ENCODE measurements around the gene PACRG.

DNA sequence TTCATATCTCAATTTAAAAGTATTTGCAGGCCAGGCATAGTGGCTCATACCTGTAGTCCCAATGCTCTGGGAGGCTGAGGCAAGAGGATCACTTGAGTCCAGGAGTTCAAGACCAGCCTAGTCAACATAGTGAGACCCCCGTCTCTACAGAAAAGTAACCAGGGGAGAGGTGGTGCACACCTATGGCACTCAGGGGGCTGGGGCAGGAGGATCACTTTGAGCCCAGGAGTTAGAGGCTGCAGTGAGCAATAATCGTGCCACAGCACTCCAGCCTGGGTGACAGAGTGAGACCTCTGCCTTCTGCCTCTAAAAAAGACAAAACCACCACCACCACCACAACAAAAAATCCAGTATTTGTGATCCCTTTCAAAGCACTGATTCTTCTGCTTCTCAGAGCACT lies 501.3 kb downstream of the PACRG start:
- no peak for TF ChIP-seq EZH2phosphoT487 (IDR thresholded peaks at IDR 0.05; ENCODE audit: insufficient read depth, low read depth)
- no peak for TF ChIP-seq EZH2 (IDR thresholded peaks at IDR 0.05; ENCODE audit: insufficient read depth, poor library complexity, severe bottlenecking)
